Mesenchymal stem cell (in vitro differentiated cells and primary cell): Measurements from ENCODE around the gene TMEM14A.

ENCODE experiments used
- DNase-seq: peaks from one replicate; pipeline ENCODE4 v3.0.0-alpha.2; 2013
- H2AFZ ChIP-seq: one replicate; pipeline ENCODE4 v1.6.1; 2013; ENCODE audit warnings: low read depth, mild to moderate bottlenecking, control low read depth, inconsistent platforms, low read length, moderate library complexity
- H2AK5ac ChIP-seq: 2 replicates; pipeline ENCODE4 v1.6.1; 2013; ENCODE audit warnings: low read length, moderate library complexity, mild to moderate bottlenecking, inconsistent platforms; ENCODE audit not compliant: severe bottlenecking
- H2BK120ac ChIP-seq: one replicate; pipeline ENCODE4 v1.6.1; 2013; ENCODE audit warnings: low read depth, mild to moderate bottlenecking, inconsistent platforms, low read length, moderate library complexity
- H2BK12ac ChIP-seq, 2 experiments: one replicate each; pipeline ENCODE4 v1.6.1; 2013; ENCODE audit warnings: inconsistent platforms in 2 of 2, low read length in 2 of 2, mild to moderate bottlenecking in 2 of 2, moderate library complexity in 2 of 2, control low read depth in 1 of 2
- H2BK15ac ChIP-seq: one replicate; pipeline ENCODE4 v1.6.1; 2013; ENCODE audit warnings: mild to moderate bottlenecking, low read depth, inconsistent platforms; ENCODE audit not compliant: poor library complexity, severe bottlenecking
- H2BK5ac ChIP-seq: 2 replicates; pipeline ENCODE4 v1.6.1; 2013; ENCODE audit warnings: low read depth, mild to moderate bottlenecking, low read length, control low read depth, inconsistent platforms; ENCODE audit not compliant: poor library complexity, severe bottlenecking
- H3K14ac ChIP-seq, 2 experiments: one replicate each; pipeline ENCODE4 v1.6.1; 2013; ENCODE audit warnings: inconsistent platforms in 2 of 2, low read length in 2 of 2, control low read depth in 1 of 2, mild to moderate bottlenecking in 1 of 2, moderate library complexity in 1 of 2
- H3K18ac ChIP-seq, 2 experiments: one replicate each; pipeline ENCODE4 v1.6.1; 2013; ENCODE audit warnings: inconsistent platforms in 2 of 2, low read length in 2 of 2, control low read depth in 1 of 2, low read depth in 1 of 2, mild to moderate bottlenecking in 1 of 2
- H3K23ac ChIP-seq, 2 experiments: one replicate each; pipeline ENCODE4 v1.6.1; 2013; ENCODE audit warnings: inconsistent platforms in 2 of 2, low read length in 2 of 2, mild to moderate bottlenecking in 2 of 2, moderate library complexity in 2 of 2, control low read depth in 1 of 2
- H3K27ac ChIP-seq: 2 replicates; pipeline ENCODE4 v1.5.1; 2013; ENCODE audit warnings: mild to moderate bottlenecking, moderate library complexity, low read length, control low read depth, inconsistent platforms; ENCODE audit not compliant: poor library complexity, severe bottlenecking
- H3K27me3 ChIP-seq, 2 experiments: 2 replicates each; pipeline versions ENCODE4 v1.6.1 to v1.7.0; 2013; ENCODE audit warnings: low read length in 2 of 2, mild to moderate bottlenecking in 2 of 2, moderate library complexity in 2 of 2, control low read depth in 1 of 2, inconsistent platforms in 1 of 2; ENCODE audit not compliant: control insufficient read depth in 1 of 2, insufficient read depth in 1 of 2
- H3K36me3 ChIP-seq, 2 experiments: 2 replicates each; pipeline versions ENCODE4 v1.6.1 to v1.7.0; 2013; ENCODE audit warnings: low read length in 2 of 2, control low read depth in 1 of 2, inconsistent platforms in 1 of 2, low read depth in 1 of 2, mild to moderate bottlenecking in 1 of 2; ENCODE audit not compliant: insufficient read depth in 2 of 2, control insufficient read depth in 1 of 2
- H3K4ac ChIP-seq, 2 experiments: one replicate each; pipeline ENCODE4 v1.6.1; 2013; ENCODE audit warnings: inconsistent platforms in 2 of 2, low read length in 2 of 2, mild to moderate bottlenecking in 2 of 2, moderate library complexity in 2 of 2, control low read depth in 1 of 2, low read depth in 1 of 2
- H3K4me1 ChIP-seq: 2 replicates; pipeline ENCODE4 v1.6.1; 2013; ENCODE audit warnings: low read depth, low read length, control low read depth; ENCODE audit not compliant: control insufficient read depth, insufficient read depth
- H3K4me2 ChIP-seq: 2 replicates; pipeline ENCODE4 v1.6.1; 2013; ENCODE audit warnings: low read length, mild to moderate bottlenecking, inconsistent platforms; ENCODE audit not compliant: poor library complexity, severe bottlenecking
- H3K4me3 ChIP-seq, 2 experiments: 2 replicates each; pipeline versions ENCODE4 v1.5.1 to v1.7.0; 2013; ENCODE audit warnings: low read length in 2 of 2, mild to moderate bottlenecking in 2 of 2, control low read depth in 1 of 2, low read depth in 1 of 2; ENCODE audit not compliant: insufficient read depth in 1 of 2
- H3K79me1 ChIP-seq: replicated peaks from 2 replicates; pipeline ENCODE4 v1.6.1; 2013; ENCODE audit warnings: mild to moderate bottlenecking, control low read depth, low read length, inconsistent platforms; ENCODE audit not compliant: poor library complexity, severe bottlenecking
- H3K9ac ChIP-seq: 2 replicates; pipeline ENCODE4 v1.7.0; 2013; ENCODE audit warnings: mild to moderate bottlenecking, low read length, moderate library complexity
- H3K9me3 ChIP-seq: 2 replicates; pipeline ENCODE4 v1.7.0; 2013; ENCODE audit warnings: mild to moderate bottlenecking, low read length; ENCODE audit not compliant: control insufficient read depth
- H4K8ac ChIP-seq: one replicate; pipeline ENCODE4 v1.6.1; 2013; ENCODE audit warnings: inconsistent platforms, mild to moderate bottlenecking, low read length, moderate library complexity
- H4K91ac ChIP-seq: one replicate; pipeline ENCODE4 v1.6.1; 2013; ENCODE audit warnings: mild to moderate bottlenecking, low read length, inconsistent platforms
- WGBS: methylation state at CpG from one replicate; pipeline ENCODE4 v1.1.7; 2013; ENCODE audit warnings: mixed read lengths; 5-methylcytosine and 5-hydroxymethylcytosine counted together

TMEM14A gene

GRCh38 chr6:52642368-52642767, 28.5 kb upstream of the TMEM14A start:
- H2BK5ac ChIP-seq, result no peak overlapping the region
- H3K4ac ChIP-seq, result no peak overlapping the region
- no peak overlapping the region for H4K8ac ChIP-seq
- no peaks in the 10 kb centered on the region for H3K36me3 ChIP-seq
- H3K27ac ChIP-seq, result no peak overlapping the region
- no peak overlapping the region for H4K91ac ChIP-seq
- WGBS, result 36% methylated on average over 1 of the region's 2 CpGs
- no peak overlapping the region for H3K4me2 ChIP-seq
- H3K79me1 ChIP-seq, result no peaks in the 10 kb centered on the region
- no peak overlapping the region for H3K9ac ChIP-seq
- no peaks in the 10 kb centered on the region for H3K9me3 ChIP-seq
- H3K4me1 ChIP-seq, result peaks cover 3% of the 10 kb centered on the region
- H3K18ac ChIP-seq, result no peak overlapping the region
- no peak overlapping the region for H3K4me3 ChIP-seq
- no peak overlapping the region for H3K23ac ChIP-seq
- H3K14ac ChIP-seq, result no peak overlapping the region
- no peak overlapping the region for H2BK120ac ChIP-seq
- no peak overlapping the region for H2AK5ac ChIP-seq
- H3K27me3 ChIP-seq, result no peaks in the 10 kb centered on the region
- DNase-seq, result no peak
- no peak overlapping the region for H2BK12ac ChIP-seq
- no peak overlapping the region for H2AFZ ChIP-seq
- no peak overlapping the region for H2BK15ac ChIP-seq

- Histone ChIP-seq H3K79me1 (no peaks in the 10 kb centered on the region), H3K9ac (no peak overlapping the region)
- 89% methylated on average over 1 of the region's 3 CpGs for WGBS
Measured at GRCh38 chr6:52643158-52643557, 27.8 kb upstream of the TMEM14A start.

GRCh38 chr6:52644253-52644652, 26.7 kb upstream of the TMEM14A start:
- Histone ChIP-seq H3K18ac (peak overlapping the region; percentile 13 to 33), H2BK15ac (peak overlapping the region; percentile 60), H3K27ac (no peak overlapping the region), H3K79me1 (no peaks in the 10 kb centered on the region), H4K91ac (peak overlapping the region; percentile 59), H2AFZ (no peak overlapping the region), H3K36me3 (no peaks in the 10 kb centered on the region), H3K27me3 (no peaks in the 10 kb centered on the region), H2AK5ac (no peak overlapping the region), H2BK12ac (peak overlapping the region; percentile 19 to 96), H3K4me1 (peaks cover 3% of the 10 kb centered on the region), H3K9ac (no peak overlapping the region), H3K4me3 (no peak overlapping the region), H3K9me3 (no peaks in the 10 kb centered on the region), H3K23ac (no peak overlapping the region), H3K4me2 (no peak overlapping the region), H2BK5ac (no peak overlapping the region), H2BK120ac (peak overlapping the region; percentile 6), H3K4ac (peak overlapping the region in 1 of 2 experiments; percentile 13), H4K8ac (peak overlapping the region; percentile 3), H3K14ac (no peak overlapping the region)
- WGBS, result 90% methylated on average over 4 of the region's 4 CpGs
- no peak for DNase-seq

More at GRCh38 chr6:52643158-52643557, 27.8 kb upstream of the TMEM14A start:
- peaks cover 3% of the 10 kb centered on the region for H3K4me1 ChIP-seq
- H3K23ac ChIP-seq, result no peak overlapping the region
- peak overlapping the region in 1 of 2 experiments; percentile 56 for H3K4ac ChIP-seq
- H3K27me3 ChIP-seq, result no peaks in the 10 kb centered on the region
- no peak overlapping the region for H3K14ac ChIP-seq
- H3K36me3 ChIP-seq, result no peaks in the 10 kb centered on the region
- no peak overlapping the region for H3K27ac ChIP-seq
- no peak overlapping the region for H3K4me3 ChIP-seq
- no peak overlapping the region for H2BK5ac ChIP-seq
- H3K9me3 ChIP-seq, result no peaks in the 10 kb centered on the region
- no peak overlapping the region for H3K4me2 ChIP-seq
- DNase-seq, result peak; percentile 26
- no peak overlapping the region for H2BK120ac ChIP-seq
- H2AK5ac ChIP-seq, result no peak overlapping the region
- no peak overlapping the region for H4K91ac ChIP-seq
- H3K18ac ChIP-seq, result no peak overlapping the region
- no peak overlapping the region for H4K8ac ChIP-seq
- no peak overlapping the region for H2BK15ac ChIP-seq
- H2AFZ ChIP-seq, result no peak overlapping the region
- H2BK12ac ChIP-seq, result peak overlapping the region in 1 of 2 experiments; percentile 93

GRCh38 chr6:52645976-52646375, 24.9 kb upstream of the TMEM14A start:
- H3K4ac ChIP-seq, result peak overlapping the region in 1 of 2 experiments; percentile 21
- peak overlapping the region in 1 of 2 experiments; percentile 83 for H2BK12ac ChIP-seq
- H2BK5ac ChIP-seq, result no peak overlapping the region
- WGBS, result 86% methylated on average over 2 of the region's 4 CpGs
- no peak overlapping the region for H3K9ac ChIP-seq
- no peaks in the 10 kb centered on the region for H3K36me3 ChIP-seq
- no peak overlapping the region for H3K27ac ChIP-seq
- H3K23ac ChIP-seq, result no peak overlapping the region
- peak overlapping the region; percentile 89 for H4K91ac ChIP-seq
- no peak overlapping the region for H2AFZ ChIP-seq
- H3K18ac ChIP-seq, result peak overlapping the region in 1 of 2 experiments; percentile 50
- no peak overlapping the region for H4K8ac ChIP-seq
- H3K4me2 ChIP-seq, result no peak overlapping the region
- H2AK5ac ChIP-seq, result no peak overlapping the region
- H3K14ac ChIP-seq, result no peak overlapping the region
- no peaks in the 10 kb centered on the region for H3K79me1 ChIP-seq
- H3K27me3 ChIP-seq, result no peaks in the 10 kb centered on the region
- H3K4me1 ChIP-seq, result peaks cover 3% of the 10 kb centered on the region
- no peak overlapping the region for H3K4me3 ChIP-seq
- no peaks in the 10 kb centered on the region for H3K9me3 ChIP-seq
- H2BK15ac ChIP-seq, result no peak overlapping the region
- DNase-seq, result no peak
- no peak overlapping the region for H2BK120ac ChIP-seq
